Measurements from ENCODE around the gene RNF180.

Gene RNF180

GRCh38 chr5:64165500-64166200 lies at the start of gene RNF180:
Gene RNF180 (plus strand): TSS chr5:64165843. CDS start chr5:64200808, 34,965 bp downstream.
- TF ChIP-seq, protein P1, sequence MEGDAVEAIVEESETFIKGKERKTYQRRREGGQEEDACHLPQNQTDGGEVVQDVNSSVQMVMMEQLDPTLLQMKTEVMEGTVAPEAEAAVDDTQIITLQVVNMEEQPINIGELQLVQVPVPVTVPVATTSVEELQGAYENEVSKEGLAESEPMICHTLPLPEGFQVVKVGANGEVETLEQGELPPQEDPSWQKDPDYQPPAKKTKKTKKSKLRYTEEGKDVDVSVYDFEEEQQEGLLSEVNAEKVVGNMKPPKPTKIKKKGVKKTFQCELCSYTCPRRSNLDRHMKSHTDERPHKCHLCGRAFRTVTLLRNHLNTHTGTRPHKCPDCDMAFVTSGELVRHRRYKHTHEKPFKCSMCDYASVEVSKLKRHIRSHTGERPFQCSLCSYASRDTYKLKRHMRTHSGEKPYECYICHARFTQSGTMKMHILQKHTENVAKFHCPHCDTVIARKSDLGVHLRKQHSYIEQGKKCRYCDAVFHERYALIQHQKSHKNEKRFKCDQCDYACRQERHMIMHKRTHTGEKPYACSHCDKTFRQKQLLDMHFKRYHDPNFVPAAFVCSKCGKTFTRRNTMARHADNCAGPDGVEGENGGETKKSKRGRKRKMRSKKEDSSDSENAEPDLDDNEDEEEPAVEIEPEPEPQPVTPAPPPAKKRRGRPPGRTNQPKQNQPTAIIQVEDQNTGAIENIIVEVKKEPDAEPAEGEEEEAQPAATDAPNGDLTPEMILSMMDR (IDR thresholded peaks at IDR 0.05; ENCODE audit: borderline replicate concordance, control extremely low read depth, extremely low read depth, insufficient read depth, missing control alignments) = no peak
- in situ Hi-C loops (cut with MboI; ENCODE audit: low sequenced_read_pairs, unreplicated experiment) = no loop called here
- DNase-seq (ENCODE audit: low spot score) = peak; percentile 19

- DNase-seq (ENCODE audit: low spot score) = no peak
- in situ Hi-C loops (cut with MboI; ENCODE audit: low sequenced_read_pairs, unreplicated experiment) = no loop called here
- TF ChIP-seq, protein P1 (IDR thresholded peaks at IDR 0.05; ENCODE audit: borderline replicate concordance, control extremely low read depth, extremely low read depth, insufficient read depth, missing control alignments) = no peak
Observed at GRCh38 chr5:64125521-64125920, 40.1 kb upstream of the RNF180 start.

GRCh38 chr5:64126202-64126741 lies 39.4 kb upstream of the RNF180 start:
- TF ChIP-seq, protein P1 (IDR thresholded peaks at IDR 0.05; ENCODE audit: borderline replicate concordance, control extremely low read depth, extremely low read depth, insufficient read depth, missing control alignments) = no peak
- in situ Hi-C loops (cut with MboI; ENCODE audit: low sequenced_read_pairs, unreplicated experiment) = no loop called here
- DNase-seq (ENCODE audit: low spot score) = no peak

- in situ Hi-C loops (cut with MboI; ENCODE audit: low sequenced_read_pairs, unreplicated experiment) = no loop called here
- TF ChIP-seq, protein P1 (IDR thresholded peaks at IDR 0.05; ENCODE audit: borderline replicate concordance, control extremely low read depth, extremely low read depth, insufficient read depth, missing control alignments) = no peak
- DNase-seq (ENCODE audit: low spot score) = no peak
Observed at GRCh38 chr5:64140018-64140417, 25.6 kb upstream of the RNF180 start.

- in situ Hi-C loops (cut with MboI; ENCODE audit: low sequenced_read_pairs, unreplicated experiment) = no loop called here
- DNase-seq (ENCODE audit: low spot score) = no peak
- TF ChIP-seq, protein P1 (IDR thresholded peaks at IDR 0.05; ENCODE audit: borderline replicate concordance, control extremely low read depth, extremely low read depth, insufficient read depth, missing control alignments) = no peak
Observed at GRCh38 chr5:64144425-64145215, 21.0 kb upstream of the RNF180 start.

DNA sequence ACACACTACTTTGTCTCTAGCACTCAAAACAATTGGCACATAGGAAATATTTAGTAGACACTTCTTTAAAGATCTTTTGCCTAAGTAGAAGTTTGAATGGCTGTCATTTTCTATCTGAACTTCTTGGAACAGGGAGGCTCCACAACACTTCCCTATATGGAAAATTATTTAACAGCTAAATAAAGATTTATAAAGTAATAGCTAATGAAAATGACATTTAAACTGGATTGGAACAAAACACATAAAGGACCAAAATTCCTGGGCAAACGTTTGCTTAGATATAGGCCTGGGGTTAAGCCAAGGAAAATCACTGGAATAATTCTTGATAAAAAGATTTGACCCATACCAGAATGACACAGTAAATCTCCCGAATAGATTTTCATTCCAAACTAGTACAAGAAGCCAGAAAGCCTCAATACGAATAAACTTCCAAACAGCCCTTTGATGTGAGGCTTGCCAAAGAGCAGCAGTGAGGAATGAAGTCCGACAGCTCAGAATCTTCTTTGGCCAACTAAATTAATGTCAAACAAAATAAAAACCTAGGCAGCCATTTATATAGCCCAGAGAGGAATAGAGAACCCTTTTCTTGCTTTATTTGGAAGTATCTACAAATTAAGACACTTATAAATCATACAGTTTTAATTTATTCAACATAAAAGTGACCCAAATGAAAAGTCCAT lies 20.3 kb upstream of the RNF180 start:
- TF ChIP-seq, protein P1 (IDR thresholded peaks at IDR 0.05; ENCODE audit: borderline replicate concordance, control extremely low read depth, extremely low read depth, insufficient read depth, missing control alignments) = no peak
- DNase-seq (ENCODE audit: low spot score) = no peak
- in situ Hi-C loops (cut with MboI; ENCODE audit: low sequenced_read_pairs, unreplicated experiment) = no loop called here

All from GM13976 (cell line).